Kidney glomerular epithelial cell (primary cell): Measurements from ENCODE around the gene FAM47E.
"Not testable (repeated sequence)": the region's sequence is repeated elsewhere in the genome, so short reads cannot be mapped to it uniquely, and the experiment has no call there.

Experiments
- DNase-seq: peaks from one replicate; lab custom pipeline; 2025; lab: John Stamatoyannopoulos, UW

The FAM47E gene

DNA sequence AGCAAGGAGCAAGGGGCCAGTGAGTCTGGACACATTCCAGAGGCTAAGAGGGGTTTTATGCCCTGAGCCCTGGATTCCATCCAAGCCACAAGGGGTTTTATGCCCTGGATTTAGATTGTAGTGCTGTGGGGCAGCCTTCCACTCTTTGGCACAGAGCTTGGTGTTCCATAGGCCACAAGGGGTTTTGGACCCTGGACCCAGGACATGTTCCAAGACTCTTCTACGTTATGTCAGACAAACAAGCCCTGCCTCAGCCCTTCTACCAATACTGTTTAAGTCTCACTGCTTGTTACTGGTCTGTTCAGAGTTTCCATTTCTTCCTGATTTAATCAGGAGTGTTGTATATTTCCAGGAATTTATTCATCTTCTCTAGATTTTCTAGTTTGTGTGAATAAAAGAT, 25.1 kb upstream of the FAM47E start:
- no peak for DNase-seq

- DNase-seq, result no peak
Measured at GRCh38 chr4:76232681-76233080, 18.8 kb upstream of the FAM47E start.

DNA sequence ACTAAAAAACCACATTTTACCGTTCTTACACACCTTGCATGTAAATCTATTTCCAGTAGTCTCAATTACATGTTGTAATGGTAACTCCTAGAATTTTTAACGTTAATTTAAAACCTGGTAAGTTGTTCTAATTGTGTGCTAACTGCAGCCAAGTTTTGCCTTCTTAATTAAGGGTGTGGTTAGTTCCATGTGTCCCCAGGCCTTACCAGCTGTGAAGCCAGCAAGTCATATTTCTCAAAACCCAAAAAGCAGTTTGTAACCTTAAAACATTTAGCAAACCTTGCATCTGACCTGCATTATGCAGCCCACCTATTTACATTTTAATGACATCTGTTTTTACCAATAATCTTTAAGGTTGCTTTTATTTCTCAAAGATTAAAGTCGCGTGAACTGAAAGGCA, 18.4 kb upstream of the FAM47E start:
- no peak for DNase-seq

- no peak for DNase-seq
Measured at GRCh38 chr4:76233529-76233928, 18.0 kb upstream of the FAM47E start.

GRCh38 chr4:76233967-76234678, 17.4 kb upstream of the FAM47E start:
- DNase-seq, result no peak

- DNase-seq, result no peak
Measured at GRCh38 chr4:76234679-76235044, 16.9 kb upstream of the FAM47E start.

DNA sequence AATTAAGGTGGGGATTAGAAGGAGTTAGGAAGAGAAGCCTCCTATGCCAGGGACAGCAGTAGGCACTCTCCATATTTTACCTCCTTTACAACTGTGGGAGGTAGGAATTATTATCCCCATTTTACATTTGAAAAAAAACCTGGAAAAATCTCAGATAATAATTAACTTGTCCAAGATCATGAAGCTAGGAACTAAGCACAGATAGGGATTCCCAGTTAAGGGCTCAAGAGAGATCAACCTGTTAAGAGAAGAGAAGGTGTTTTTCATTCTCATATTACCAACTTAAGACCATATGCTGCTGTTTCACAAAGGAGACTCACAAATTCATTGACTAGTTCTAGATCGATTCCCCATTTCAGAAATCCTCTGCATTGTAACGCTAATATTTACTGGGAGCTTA, 16.1 kb upstream of the FAM47E start:
- no peak for DNase-seq

DNA sequence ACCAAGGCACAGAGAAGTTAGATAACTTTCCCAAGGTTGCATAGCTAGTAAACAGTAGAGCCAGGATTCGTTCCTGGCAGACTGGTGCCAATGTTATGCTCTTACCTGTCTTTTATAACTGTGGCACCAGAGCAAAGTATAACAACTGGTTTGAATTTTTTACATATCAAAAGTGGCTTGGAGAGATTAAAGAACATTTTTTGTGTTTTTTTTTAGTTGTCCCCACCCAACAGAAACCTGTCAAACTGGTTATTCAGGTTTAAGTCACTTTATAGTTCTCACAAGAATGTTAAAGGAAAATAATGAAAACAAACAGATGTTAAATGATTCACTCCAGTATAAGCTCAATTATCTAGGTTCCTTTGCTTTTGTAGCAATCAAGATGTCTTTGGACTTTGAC, 15.6 kb upstream of the FAM47E start:
- DNase-seq, result no peak

DNA sequence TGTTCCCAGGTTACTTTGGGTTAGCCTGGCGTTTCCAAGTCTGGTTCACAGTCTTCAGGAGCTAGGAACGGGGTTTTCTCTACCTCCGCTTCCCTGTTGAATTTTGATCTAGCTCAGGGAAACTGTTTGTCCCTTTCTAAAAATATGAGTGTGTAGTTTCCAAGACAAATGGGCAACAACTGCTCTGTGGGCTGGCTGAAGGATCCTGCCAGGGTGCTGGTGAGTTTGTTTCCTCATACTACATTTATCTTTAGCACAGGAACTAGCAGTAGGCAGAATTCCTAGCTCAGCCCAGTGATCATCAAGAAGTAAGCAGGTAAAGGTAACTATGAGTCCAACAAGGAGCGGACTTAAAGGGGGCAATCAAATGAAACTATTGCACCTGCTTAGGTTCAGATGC, 13.3 kb upstream of the FAM47E start:
- DNase-seq, result no peak

DNA sequence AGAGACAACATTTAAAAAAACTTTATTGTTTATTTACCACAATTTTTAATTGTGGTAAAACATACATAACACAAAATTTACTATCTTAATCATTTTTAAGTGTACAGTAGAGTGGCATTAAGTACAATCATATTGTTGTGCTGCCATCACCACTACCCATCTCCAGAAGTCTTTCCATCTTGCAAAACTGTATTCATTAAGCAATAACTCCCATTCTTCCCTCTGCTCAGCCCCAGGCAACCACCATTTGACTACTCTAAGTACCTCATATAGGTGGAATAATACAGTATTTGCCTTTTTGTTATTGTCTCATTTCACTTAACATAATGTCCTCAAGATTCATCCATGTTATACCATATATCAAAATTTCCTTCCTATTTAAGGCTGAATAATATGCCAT, 12.8 kb upstream of the FAM47E start:
- no peak for DNase-seq

GRCh38 chr4:76240236-76240635, 11.3 kb upstream of the FAM47E start:
- DNase-seq, result no peak

DNA sequence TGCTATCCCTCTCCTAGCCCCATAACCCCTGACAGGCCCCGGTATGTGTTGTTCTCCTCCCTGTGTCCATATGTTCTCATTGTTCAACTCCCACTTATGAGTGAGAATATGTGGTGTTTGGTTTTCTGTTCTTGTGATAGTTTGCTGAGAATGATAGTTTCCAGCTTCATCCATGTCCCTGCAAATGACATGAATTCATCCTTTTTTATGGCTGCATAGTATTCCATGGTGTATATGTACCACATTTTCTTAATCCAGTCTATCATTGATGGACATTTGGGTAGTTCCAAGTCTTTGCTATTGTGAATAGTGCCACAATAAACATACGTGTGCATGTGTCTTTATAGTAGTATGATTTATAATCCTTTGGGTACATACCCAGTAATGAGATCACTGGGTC, 7.6 kb upstream of the FAM47E start:
- DNase-seq, result not testable (repeated sequence)

- DNase-seq, result no peak
Measured at GRCh38 chr4:76246025-76246424, 5.5 kb upstream of the FAM47E start.

GRCh38 chr4:76246852-76247251, 4.7 kb upstream of the FAM47E start:
- no peak for DNase-seq

GRCh38 chr4:76250962-76251361, 559 bp upstream of the FAM47E start:
- DNase-seq, result no peak

GRCh38 chr4:76252271-76252653, 741 bp downstream of the FAM47E start:
- no peak for DNase-seq

DNA sequence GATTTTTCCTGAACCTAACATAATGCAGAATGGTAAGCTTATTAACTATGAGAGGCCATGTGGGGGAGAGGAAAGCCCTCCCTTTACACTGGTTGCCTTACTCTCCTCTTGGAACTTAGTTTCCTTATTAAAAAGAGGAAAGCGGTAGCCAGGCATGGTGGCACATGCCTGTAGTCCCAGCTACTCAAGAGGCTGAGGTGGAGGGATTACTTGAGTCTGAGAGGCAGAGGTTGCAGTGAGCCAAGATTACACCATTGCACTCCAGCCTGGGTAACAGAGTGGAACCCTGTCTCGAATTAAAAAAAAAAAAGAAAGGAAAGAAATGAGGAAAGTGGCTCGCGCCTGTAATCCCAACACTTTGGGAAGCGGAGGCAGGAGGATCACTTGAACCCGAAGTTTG, 2.0 kb downstream of the FAM47E start:
- no peak for DNase-seq

DNA sequence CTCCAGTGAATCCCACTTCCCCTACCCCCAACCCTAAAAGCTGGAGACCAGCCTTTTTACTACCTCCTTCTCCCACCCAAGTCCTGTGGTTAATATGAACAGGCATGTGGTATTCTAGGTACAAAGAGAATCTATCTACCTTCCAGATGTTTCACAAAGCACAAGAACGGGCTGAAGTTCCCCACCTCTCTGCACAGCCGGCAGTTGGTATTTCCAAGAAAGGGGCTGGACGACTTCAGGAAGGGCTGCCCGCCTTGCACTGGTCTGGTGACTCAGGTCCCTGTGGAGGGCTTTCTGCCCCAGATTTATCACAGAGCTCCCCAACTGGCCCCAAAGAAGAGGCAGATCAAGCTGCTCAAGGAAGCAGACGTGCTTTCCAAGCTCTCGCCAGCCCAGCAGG, 4.5 kb downstream of the FAM47E start:
- DNase-seq, result no peak

DNA sequence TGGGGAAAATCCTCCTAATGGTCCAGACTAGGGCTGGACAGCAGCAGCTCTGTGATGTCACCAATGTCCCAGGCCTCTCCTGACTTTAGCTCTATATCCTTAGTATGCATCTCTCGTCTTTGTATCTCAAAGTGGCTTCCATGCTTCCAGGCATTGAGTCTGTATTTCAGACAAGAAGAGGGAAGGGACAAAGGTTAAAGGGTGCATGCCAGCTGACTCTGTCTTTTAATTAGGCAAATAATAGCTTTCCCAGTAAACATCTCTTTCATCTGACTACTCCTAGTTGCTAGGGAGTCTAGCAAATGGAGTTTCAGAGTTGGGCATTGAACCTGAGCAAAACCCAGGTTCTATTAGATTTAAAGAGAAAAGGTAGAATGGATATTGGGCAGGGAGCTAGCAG, 5.4 kb downstream of the FAM47E start:
- no peak for DNase-seq

GRCh38 chr4:76257824-76258223, 6.3 kb downstream of the FAM47E start:
- no peak for DNase-seq

- DNase-seq, result no peak
Measured at GRCh38 chr4:76260571-76260970, 9.1 kb downstream of the FAM47E start.

GRCh38 chr4:76265631-76266218, 14.2 kb downstream of the FAM47E start:
- DNase-seq, result no peak

DNA sequence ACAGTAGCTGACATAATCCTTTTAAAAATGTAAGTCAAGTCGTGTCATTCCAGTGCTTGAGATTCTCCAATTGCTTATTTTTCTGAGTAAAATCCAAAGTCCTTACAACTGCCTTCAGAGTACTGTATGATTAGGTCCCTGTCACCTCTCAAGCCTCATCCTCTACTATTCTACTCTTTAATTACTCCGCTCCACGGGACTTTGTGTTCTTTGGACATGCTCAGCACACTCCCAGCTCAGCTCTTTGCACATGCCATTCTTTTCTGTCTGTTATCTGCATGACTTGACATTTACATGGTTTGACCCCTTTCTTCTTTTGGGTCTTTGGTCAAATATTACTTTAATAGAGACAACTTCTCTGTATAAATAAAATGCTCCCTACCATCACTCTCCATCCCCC, 15.1 kb downstream of the FAM47E start:
- no peak for DNase-seq

- no peak for DNase-seq
Measured at GRCh38 chr4:76267811-76268210, 16.3 kb downstream of the FAM47E start.
